GM21423 (cell line): ENCODE measurements around the gene DUSP10.

Experiments used
- ATAC-seq: cut with Tn5 transposase; IDR thresholded peaks from one replicate; pipeline ENCODE4 v1.9.1; 2021; ENCODE audit warnings: mild to moderate bottlenecking, moderate library complexity; ENCODE audit not compliant: unreplicated experiment

The DUSP10 gene

GRCh38 chr1:221715321-221716169 is 26.3 kb downstream of the DUSP10 start:
- no peak for ATAC-seq

GRCh38 chr1:221714227-221715152 is 27.4 kb downstream of the DUSP10 start:
- no peak for ATAC-seq

GRCh38 chr1:221712776-221713431 is 29.0 kb downstream of the DUSP10 start:
- peak; percentile 65 for ATAC-seq

GRCh38 chr1:221712198-221712684 is 29.6 kb downstream of the DUSP10 start:
- peak; percentile 37 for ATAC-seq

DNA sequence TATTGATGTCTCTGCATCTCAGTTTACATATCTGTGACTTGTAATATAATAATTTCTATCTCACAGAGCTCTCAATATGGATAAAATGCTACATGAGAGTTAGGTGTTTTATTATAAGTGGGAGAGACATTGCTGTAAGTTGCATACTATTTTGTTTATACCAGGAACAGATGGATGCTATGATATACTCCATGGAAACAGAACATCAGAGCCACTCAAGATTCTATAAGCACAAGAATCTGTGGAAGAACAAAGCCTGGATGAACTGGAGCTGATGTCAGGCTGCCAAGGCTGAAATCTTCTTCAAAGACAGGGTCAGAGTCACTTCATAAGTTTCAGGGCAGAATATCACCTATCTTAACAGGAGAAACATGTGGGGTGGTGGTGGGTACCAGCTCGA is 30.2 kb downstream of the DUSP10 start:
- no peak for ATAC-seq

- no peak for ATAC-seq
These were observed 30.8 kb downstream of the DUSP10 start for GRCh38 chr1:221711063-221711577.

DNA sequence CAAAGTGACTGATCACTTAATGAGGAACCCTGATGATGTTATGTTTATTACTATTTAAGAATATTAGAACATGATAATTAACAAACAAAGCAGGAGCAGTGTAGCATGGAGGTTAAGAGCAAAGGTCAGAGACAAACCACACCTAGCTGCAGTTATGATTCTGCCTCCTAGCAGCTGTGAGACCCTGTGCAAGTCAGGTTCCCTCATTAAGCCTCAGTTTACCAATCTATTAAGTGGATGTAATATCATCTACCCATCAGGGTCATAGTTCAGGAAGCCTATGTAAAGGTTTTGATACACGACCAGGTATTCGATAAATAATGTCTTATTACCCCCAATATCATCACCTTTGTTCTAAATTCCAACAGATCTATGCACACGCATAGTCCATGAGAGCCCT is 32.0 kb downstream of the DUSP10 start:
- ATAC-seq = no peak

- peak; percentile 28 for ATAC-seq
These were observed 32.9 kb downstream of the DUSP10 start for GRCh38 chr1:221708987-221709386.

DNA sequence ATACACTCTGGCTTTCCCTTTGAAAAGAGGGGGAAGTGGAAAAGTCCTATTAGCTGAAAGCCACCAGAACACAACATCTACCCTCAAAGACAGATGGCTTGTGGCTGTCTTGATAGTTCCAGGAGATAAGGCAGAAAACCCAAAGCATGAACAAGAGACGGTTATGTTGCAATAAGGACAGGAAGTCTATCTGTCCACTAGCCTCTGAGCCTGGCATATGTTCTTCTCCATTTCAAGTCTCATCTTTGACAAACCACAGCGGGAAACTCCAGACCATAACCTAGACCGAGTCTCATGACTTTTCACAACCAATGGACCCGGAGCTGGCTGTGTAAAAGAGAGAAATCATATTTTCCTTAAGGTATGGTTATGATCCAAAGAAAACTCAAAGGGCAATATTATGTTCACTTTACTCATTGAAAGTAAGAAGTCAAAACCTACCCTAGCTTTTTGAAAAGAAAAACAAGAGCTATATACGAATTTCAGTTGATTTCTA is 33.8 kb downstream of the DUSP10 start:
- peak; percentile 71 for ATAC-seq

- ATAC-seq = no peak
These were observed 34.9 kb downstream of the DUSP10 start for GRCh38 chr1:221706876-221707582.

- no peak for ATAC-seq
These were observed 35.7 kb downstream of the DUSP10 start for GRCh38 chr1:221706191-221706590.

DNA sequence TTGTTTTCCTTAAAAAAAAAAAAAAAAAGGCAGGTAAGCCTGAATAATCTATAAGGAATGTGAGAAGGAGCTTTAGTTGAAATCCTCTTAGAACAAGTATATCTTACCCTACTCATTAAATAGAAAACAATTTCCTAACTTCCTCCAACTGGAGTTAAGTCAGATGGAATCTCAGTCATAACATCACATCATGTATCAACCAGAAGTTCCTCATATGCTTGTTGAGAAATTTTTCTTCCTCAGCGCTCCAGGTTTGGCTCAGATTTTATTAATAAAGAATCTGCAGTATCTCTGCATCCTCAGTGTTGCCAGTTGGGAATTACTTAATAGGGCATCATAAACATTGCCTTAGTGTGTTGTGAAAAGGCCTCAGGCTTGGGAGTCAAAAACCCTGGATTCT is 37.6 kb downstream of the DUSP10 start:
- no peak for ATAC-seq

GRCh38 chr1:221701570-221702186 is 40.2 kb downstream of the DUSP10 start:
- no peak for ATAC-seq

DNA sequence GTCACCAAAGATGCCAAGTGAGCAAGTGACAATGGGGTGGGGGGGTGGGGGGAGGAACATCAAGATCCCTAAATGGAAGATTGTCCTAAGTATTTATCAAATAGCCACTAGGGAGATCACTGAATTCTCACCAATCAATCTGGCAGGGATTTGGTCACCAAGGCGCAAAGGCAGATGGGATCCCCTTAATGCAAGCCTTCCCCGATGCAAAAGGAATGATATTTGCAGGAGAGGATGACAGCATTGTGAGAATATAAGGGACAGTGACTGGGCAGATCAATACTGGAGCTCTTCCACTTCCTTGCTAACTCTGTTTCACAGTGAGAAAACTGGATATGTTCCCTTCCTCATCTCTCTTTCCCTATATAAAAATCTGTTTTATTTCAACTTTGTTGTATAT is 40.9 kb downstream of the DUSP10 start:
- ATAC-seq = no peak

DNA sequence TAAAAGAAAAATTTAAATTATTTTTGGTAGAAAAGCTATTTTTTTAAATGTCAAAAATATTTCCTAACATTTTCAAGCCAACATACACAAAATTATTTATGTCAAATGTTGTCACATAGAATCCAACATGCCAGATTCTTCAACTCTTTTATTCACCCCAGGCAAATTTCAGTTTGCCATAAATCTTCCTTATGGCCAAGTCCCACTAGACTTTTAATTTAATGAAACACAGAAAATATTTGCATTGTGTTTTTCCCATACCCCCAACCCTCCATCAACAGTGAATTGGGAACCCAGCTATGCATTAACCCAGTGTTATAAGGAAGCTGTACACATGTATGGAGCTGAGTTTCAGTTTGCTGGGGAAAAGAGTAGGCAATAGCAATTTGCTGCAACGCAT is 41.4 kb downstream of the DUSP10 start:
- ATAC-seq = no peak

GRCh38 chr1:221699978-221700519 is 41.8 kb downstream of the DUSP10 start:
- ATAC-seq = no peak

- ATAC-seq = no peak
These were observed 42.3 kb downstream of the DUSP10 start for GRCh38 chr1:221699577-221699976.

DNA sequence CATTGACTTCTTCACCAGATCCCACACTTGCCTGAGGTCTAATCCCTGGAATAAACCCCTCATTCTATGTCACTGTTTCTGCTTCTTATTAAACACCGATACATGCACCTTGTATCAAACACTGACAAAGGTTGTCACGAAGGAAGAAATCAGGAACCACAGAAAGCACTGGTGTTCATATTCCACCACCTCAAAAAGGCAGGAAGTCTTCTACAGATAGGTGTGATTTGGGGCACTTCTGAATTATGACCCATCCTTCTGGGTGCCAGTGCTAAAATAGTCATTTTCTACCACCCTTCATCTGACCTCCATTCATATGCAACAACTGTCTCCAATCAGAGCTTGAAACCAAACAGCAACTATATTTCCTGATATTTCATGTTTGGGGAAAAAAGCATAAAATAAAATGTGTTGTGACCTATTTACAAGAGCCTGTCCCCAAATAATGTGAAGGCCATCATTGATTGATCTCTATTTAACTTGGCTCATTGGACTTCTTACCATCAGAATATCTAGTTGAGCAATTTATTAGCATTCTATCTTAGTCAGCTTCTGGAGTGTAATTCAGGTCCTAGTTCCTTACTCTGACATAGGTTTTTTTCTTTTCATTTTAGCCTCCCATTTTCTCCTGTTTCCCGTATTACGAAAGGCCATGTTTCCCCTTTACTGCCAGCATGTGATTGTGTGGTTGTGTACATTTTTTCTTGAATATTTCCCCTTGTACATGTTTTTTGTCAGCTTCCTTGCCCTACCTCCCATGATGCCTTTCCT is 43.1 kb downstream of the DUSP10 start:
- ATAC-seq = no peak
